HG03432 (cell line): Measurements from ENCODE around the gene NOL4L.

Experiments
- ATAC-seq: cut with Tn5 transposase; IDR thresholded peaks from one replicate; pipeline ENCODE4 v1.9.1; 2021; ENCODE audit warnings: mild to moderate bottlenecking, moderate library complexity; ENCODE audit not compliant: unreplicated experiment

Gene NOL4L

GRCh38 chr20:32563311-32564272, 21.5 kb downstream of the NOL4L start:
- no peak for ATAC-seq

- no peak for ATAC-seq
Measured at GRCh38 chr20:32562495-32562911, 22.6 kb downstream of the NOL4L start.

GRCh38 chr20:32560989-32561830, 23.9 kb downstream of the NOL4L start:
- ATAC-seq = no peak

- ATAC-seq = no peak
Measured at GRCh38 chr20:32560482-32560988, 24.6 kb downstream of the NOL4L start.

- ATAC-seq = no peak
Measured at GRCh38 chr20:32559753-32560380, 25.3 kb downstream of the NOL4L start.

- ATAC-seq = no peak
Measured at GRCh38 chr20:32559205-32559752, 25.9 kb downstream of the NOL4L start.

- no peak for ATAC-seq
Measured at GRCh38 chr20:32558526-32558925, 26.6 kb downstream of the NOL4L start.

GRCh38 chr20:32557319-32557718, 27.8 kb downstream of the NOL4L start:
- no peak for ATAC-seq

GRCh38 chr20:32556312-32557184, 28.6 kb downstream of the NOL4L start:
- ATAC-seq = no peak

GRCh38 chr20:32555584-32555983, 29.5 kb downstream of the NOL4L start:
- no peak for ATAC-seq

- no peak for ATAC-seq
Measured at GRCh38 chr20:32554965-32555289, 30.2 kb downstream of the NOL4L start.

GRCh38 chr20:32553618-32554017, 31.5 kb downstream of the NOL4L start:
- ATAC-seq = no peak

- no peak for ATAC-seq
Measured at GRCh38 chr20:32551693-32552092, 33.4 kb downstream of the NOL4L start.

GRCh38 chr20:32549842-32550241, 35.3 kb downstream of the NOL4L start:
- ATAC-seq = no peak

GRCh38 chr20:32547753-32548034, 37.4 kb downstream of the NOL4L start:
- no peak for ATAC-seq

GRCh38 chr20:32546918-32547752, 38.0 kb downstream of the NOL4L start:
- ATAC-seq = no peak

GRCh38 chr20:32544893-32545840, 40.0 kb downstream of the NOL4L start:
- no peak for ATAC-seq

GRCh38 chr20:32544260-32544722, 40.8 kb downstream of the NOL4L start:
- no peak for ATAC-seq
